K562 (cell line): Measurements from ENCODE around the gene FILIP1. TPM values are rescaled to one million over a fixed set of nuclear protein-coding genes. Genes with fewer than 3 reads are reported as not detected.

Experiments used
- ATAC-seq: fragments of 200-7000 bp; cut with Tn5 transposase; 3 replicates; pipeline ENCODE4 v1.9.1; 2020; ENCODE audit warnings: moderate library complexity
- BruUV-seq: library from RNA; stranded (reverse); fragments of 400-500 nt; replicated peaks from 2 replicates; lab custom pipeline; 2021; lab: Mats Ljungman, UMichigan
- CTCF ChIA-PET: fragments of 300-600 bp; formaldehyde crosslinking; extraction: SDS; loops from one replicate; lab custom pipeline; 2021; ENCODE audit warnings: low intra/inter-chr PET ratio; lab: Yijun Ruan, JAX
- POLR2A ChIA-PET: fragments of 300-600, 350-650 bp; sonication (Branson Sonifier 250); formaldehyde crosslinking; extraction: SDS; loops from one replicate; lab custom pipeline; 2021; ENCODE audit warnings: antibody characterized with exemption, inconsistent platforms; lab: Yijun Ruan, JAX
- DNase-seq, 4 experiments: peaks; one replicate each; pipeline versions ENCODE4 v3.0.0 to v3.0.0-alpha.2; 2011 to 2018; ENCODE audit warnings: low spot score in 3 of 4, mixed read lengths in 3 of 4; ENCODE audit errors: extremely low read depth in 1 of 4
- FAIRE-seq: peaks from 2 replicates; lab custom pipeline; 2011; peaks lifted over from hg19 to GRCh38; lab: Jason Lieb, UNC
- H2AFZ ChIP-seq: 2 replicates; pipeline ENCODE4 v1.6.0; 2011; ENCODE audit warnings: low read depth, low read length, control low read depth, inconsistent platforms
- H3K27ac ChIP-seq: fragments of 200-600 bp; 3 replicates; pipeline ENCODE4 v1.8.0; 2011; ENCODE audit warnings: low read depth, mild to moderate bottlenecking, control low read depth, inconsistent platforms, low read length, moderate library complexity, mixed read lengths; ENCODE audit errors: extremely low read depth
- H3K27me3 ChIP-seq, 2 experiments: fragments of 300-600 bp in 1 of 2; 2 replicates in 1 of 2; 3 replicates in 1 of 2; pipeline versions ENCODE4 v1.6.0 to v1.8.0; 2011; ENCODE audit warnings: inconsistent platforms in 2 of 2, low read length in 2 of 2, mild to moderate bottlenecking in 1 of 2, mixed read lengths in 1 of 2, moderate library complexity in 1 of 2; ENCODE audit not compliant: control insufficient read depth in 2 of 2, insufficient read depth in 2 of 2
- H3K36me3 ChIP-seq: fragments of 300-600 bp; 3 replicates; pipeline ENCODE4 v1.8.0; 2011; ENCODE audit warnings: mild to moderate bottlenecking, low read length, inconsistent platforms; ENCODE audit not compliant: control insufficient read depth, insufficient read depth
- H3K4me1 ChIP-seq, 2 experiments: fragments of 200-600 bp in 1 of 2; replicated peaks in 1 of 2; 2 replicates in 1 of 2; 3 replicates in 1 of 2; pipeline versions ENCODE4 v1.5.1 to v1.8.0; 2011; ENCODE audit warnings: inconsistent platforms in 2 of 2, low read length in 2 of 2, mild to moderate bottlenecking in 1 of 2, mixed read lengths in 1 of 2, moderate library complexity in 1 of 2; ENCODE audit not compliant: control insufficient read depth in 2 of 2, insufficient read depth in 2 of 2
- H3K4me2 ChIP-seq: 2 replicates; pipeline ENCODE4 v1.6.1; 2011; ENCODE audit warnings: low read length, control low read depth, inconsistent platforms, mixed read lengths; ENCODE audit not compliant: insufficient read depth
- H3K4me3 ChIP-seq: fragments of 200-600 bp; sonication (generic), shearing (Covaris generic); 2 replicates; pipeline ENCODE4 v1.5.1; 2016; ENCODE audit warnings: control low read depth, inconsistent platforms
- H3K79me2 ChIP-seq: fragments of 200-600 bp; 3 replicates; pipeline ENCODE4 v1.8.0; 2011; ENCODE audit warnings: low read length, inconsistent platforms; ENCODE audit not compliant: control insufficient read depth, insufficient read depth
- H3K9ac ChIP-seq, 2 experiments: 2 replicates each; pipeline versions ENCODE4 v1.6.0 to v1.6.1; 2011; ENCODE audit warnings: low read depth in 2 of 2, low read length in 2 of 2, control low read depth in 1 of 2, inconsistent platforms in 1 of 2, mild to moderate bottlenecking in 1 of 2, mixed read lengths in 1 of 2; ENCODE audit not compliant: insufficient read depth in 1 of 2
- H3K9me1 ChIP-seq: one replicate; pipeline ENCODE4 v1.6.0; 2011; ENCODE audit warnings: inconsistent platforms, mild to moderate bottlenecking, low read length, moderate library complexity; ENCODE audit not compliant: control insufficient read depth, insufficient read depth
- H3K9me3 ChIP-seq: replicated peaks from 2 replicates; pipeline ENCODE4 v1.5.1; 2011; ENCODE audit warnings: low read depth, low read length, inconsistent platforms; ENCODE audit not compliant: control insufficient read depth, insufficient read depth
- H4K20me1 ChIP-seq: replicated peaks from 2 replicates; pipeline ENCODE4 v1.6.1; 2011; ENCODE audit warnings: low read length, inconsistent platforms, mixed read lengths; ENCODE audit not compliant: control insufficient read depth, insufficient read depth
- USF1 ChIP-seq: sonication (generic); formaldehyde crosslinking; IDR thresholded peaks from 2 replicates; pipeline ENCODE4 v1.9.0; 2022; ENCODE audit warnings: mild to moderate bottlenecking, missing genetic modification reagents
- USF2 ChIP-seq: sonication (generic); formaldehyde crosslinking; IDR thresholded peaks from 2 replicates; pipeline ENCODE4 v1.5.0; 2020; ENCODE audit warnings: missing genetic modification reagents
- ZNF143 ChIP-seq: sonication (generic); formaldehyde crosslinking; IDR thresholded peaks from 2 replicates; pipeline ENCODE4 v1.9.0; 2022; ENCODE audit warnings: mild to moderate bottlenecking, missing genetic modification reagents
- ZNF717 ChIP-seq: fragments of 250-450 bp; sonication (Bioruptor Pico); IDR thresholded peaks from 2 replicates; pipeline ENCODE4 v1.5.0; 2021
- WGBS: fragments of 100-300 bp; shearing (Covaris generic); methylation state at CpG from one replicate; pipeline ENCODE4 v1.1.6; 2016; ENCODE audit warnings: low coverage, mixed read lengths; ENCODE audit not compliant: insufficient coverage; ENCODE audit errors: missing lambda C conversion rate; 5-methylcytosine and 5-hydroxymethylcytosine counted together
- in situ Hi-C: fragments of 300-500 bp; cut with MboI; formaldehyde crosslinking; loops from 4 replicates; pipeline ENCODE4 v1.15.0; 2018; ENCODE audit warnings: inconsistent platforms, mixed read lengths
- intact Hi-C: fragments of 100-400 bp; cut with micrococcal nuclease; formaldehyde crosslinking; loops from 2 replicates; pipeline ENCODE4 v1.14.2; 2022
- polyA plus RNA-seq, 8 experiments: library from polyadenylated mRNA; depleted of rRNA in 4 of 8; stranded (reverse) in 5 of 8; unstranded in 3 of 8; fragments of >200 nt; fragmentation: Nextera tagmentation in 2 of 8; fragmentation: Illumina TruSeq in 1 of 8; extraction: Ambion mirVana in 2 of 8; extraction: Trizol in 1 of 8; gene quantifications; 2 replicates each; pipeline versions ENCODE4 v1.2.1 to v1.2.3, GENCODE V29; 2011 to 2014; ENCODE audit warnings: inconsistent platforms in 1 of 8, missing spikeins in 1 of 8
- total RNA-seq, 7 experiments: library from RNA; depleted of rRNA in 6 of 7; stranded (reverse); fragments of >200 nt in 6 of 7; fragmentation: Illumina TruSeq in 2 of 7; extraction: Trizol in 2 of 7; gene quantifications; 2 replicates each; pipeline versions ENCODE4 v1.2.1 to v1.2.3, GENCODE V29; 2011 to 2021; ENCODE audit warnings: low replicate concordance in 1 of 7

FILIP1 gene
- total and polyA plus RNA-seq, 9 of the 15 experiments (the other 6 are each of a cell fraction or from before 2014, with no cell fraction given): 0.03 to 0.25 (median 0.10) TPM; not detected in 1

DNA sequence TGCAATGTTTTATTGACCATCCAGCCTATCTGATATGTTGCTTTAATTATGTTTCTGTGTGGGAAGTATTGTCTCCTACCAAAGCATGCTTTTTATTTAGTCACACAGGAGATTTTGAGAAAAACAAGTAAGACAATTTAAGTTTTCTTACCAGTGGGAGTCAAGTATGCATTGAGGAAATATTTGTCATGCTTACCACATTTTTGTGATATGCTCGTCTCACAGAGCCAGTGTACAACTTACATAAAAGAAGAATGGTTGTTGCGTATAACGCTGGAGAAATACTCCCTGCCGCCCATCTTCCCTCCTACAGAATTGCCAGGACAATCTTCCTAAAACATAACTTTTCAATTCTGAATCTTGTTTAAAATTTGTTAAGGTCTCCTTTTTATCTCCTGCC, 37.1 kb upstream of the FILIP1 start:
- no peak overlapping the region for H3K9ac ChIP-seq
- H3K9me1 ChIP-seq: no peaks in the 10 kb centered on the region
- H3K79me2 ChIP-seq: no peaks in the 10 kb centered on the region
- no TSS peak for BruUV-seq
- POLR2A ChIA-PET: interaction anchor here (1.4 kb wide), 1 partner anchor 23 kb away, joined by 3 read pairs; no protein-coding TSS in a partner anchor
- TF ChIP-seq USF2 (no peak), ZNF143 (no peak), USF1 (CRISPR knock-in tag) (no peak), ZNF717 (CRISPR knock-in tag) (no peak)
- H2AFZ ChIP-seq: no peak overlapping the region
- in situ Hi-C loops (loop anchor here (25.0 kb wide), 1 partner anchor 1793 kb away; no protein-coding TSS in a partner anchor), intact Hi-C loops (no loop called here)
- no peak for ATAC-seq
- H3K27me3 ChIP-seq: no peaks in the 10 kb centered on the region
- no peaks in the 10 kb centered on the region for H3K9me3 ChIP-seq
- H3K4me3 ChIP-seq: no peak overlapping the region
- no peak overlapping the region for H3K4me2 ChIP-seq
- 6% methylated on average over 4 of the region's 4 CpGs for WGBS
- CTCF ChIA-PET: no interaction called here
- DNase-seq: no peak
- no peaks in the 10 kb centered on the region for H4K20me1 ChIP-seq
- no peaks in the 10 kb centered on the region for H3K36me3 ChIP-seq
- H3K4me1 ChIP-seq: no peaks in the 10 kb centered on the region
- FAIRE-seq: peak; percentile 48
- H3K27ac ChIP-seq: no peak overlapping the region
